ENCODE results near the gene TGFBR3. TPM values are rescaled to one million over a fixed set of nuclear protein-coding genes. Genes with fewer than 3 reads are reported as not detected.

Gene TGFBR3
- total RNA-seq, 1 experiment from 2014 or later, result 2.4 TPM

DNA sequence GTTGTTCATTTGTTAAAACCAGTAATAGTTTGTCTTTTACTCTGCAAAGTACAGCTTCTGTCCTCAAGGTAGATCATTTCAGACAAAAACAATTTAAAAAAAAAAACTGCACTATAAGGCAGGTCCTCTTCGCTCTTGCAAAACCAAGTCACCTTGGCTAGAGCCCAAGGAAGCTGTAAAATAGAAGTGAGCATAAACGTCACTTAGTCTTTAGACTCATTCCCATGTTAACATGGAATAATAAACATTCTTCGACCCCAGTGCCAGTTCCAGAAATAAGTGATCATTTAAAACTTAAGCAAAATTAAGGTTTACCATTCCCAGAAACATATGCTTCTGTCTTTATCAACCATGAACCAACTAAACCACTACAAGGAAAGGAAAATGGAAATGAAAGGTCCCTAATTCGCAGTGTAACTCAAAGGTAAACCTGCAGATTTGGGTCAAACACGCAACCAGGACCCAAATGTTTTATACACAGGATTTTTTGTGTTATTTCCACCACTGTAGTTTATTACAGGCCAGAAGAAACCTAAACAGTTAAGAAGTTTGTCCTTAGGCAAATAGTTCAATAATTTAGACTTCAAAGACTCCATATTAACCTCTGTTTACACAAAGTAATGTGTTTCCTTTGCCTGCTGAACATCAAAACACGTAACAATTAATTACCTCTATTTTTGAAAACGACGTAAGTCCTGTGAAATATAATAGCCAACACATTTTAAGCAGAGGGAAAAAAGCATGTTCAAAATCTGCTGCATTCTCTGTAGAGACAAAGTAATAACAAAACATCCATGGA is 54.6 kb downstream of the TGFBR3 start:
- no peak overlapping the region for H2AFZ ChIP-seq (ENCODE audit: low read length)
- no peak overlapping the region for H3K23ac ChIP-seq (ENCODE audit: insufficient read length, low read depth, low read length)
- no peaks in the 10 kb centered on the region for H4K20me1 ChIP-seq (ENCODE audit: control insufficient read depth, insufficient read depth, insufficient read length)
- Mint-ChIP-seq H3K4me3 (no peak overlapping the region), H3K9me3 (no peaks in the 10 kb centered on the region), H3K27ac (no peak overlapping the region), H3K36me3 (ENCODE audit: insufficient read depth in 1 of 3, low read depth in 3 of 3) (no peaks in the 10 kb centered on the region), H3K27me3 (ENCODE audit: low read depth) (no peaks in the 10 kb centered on the region; the same call in none of the 2 replicates), H3K4me1 (peaks cover 0 to 7% of the 10 kb centered on the region in 2 experiments; a peak in 1 of 4 replicates)
- no peaks in the 10 kb centered on the region for H3K27me3 ChIP-seq (ENCODE audit: insufficient read depth, low read length)
- H3K27ac ChIP-seq (ENCODE audit: insufficient read length, low read depth, low read length), result no peak overlapping the region
- H3K23me2 ChIP-seq (ENCODE audit: insufficient read length, low read depth, low read length, poor library complexity, severe bottlenecking), result no peaks in the 10 kb centered on the region
- H3K4me1 ChIP-seq (ENCODE audit: insufficient read depth, low read length), result no peaks in the 10 kb centered on the region
- H2BK15ac ChIP-seq (ENCODE audit: low read depth, low read length), result no peak overlapping the region
- no peak overlapping the region for H4K8ac ChIP-seq (replicated peaks; ENCODE audit: insufficient read length, low read depth, low read length)
- H2BK12ac ChIP-seq (ENCODE audit: insufficient read length, low read depth, low read length), result no peak overlapping the region
- no peak overlapping the region for H3T11ph ChIP-seq (ENCODE audit: low read length)
- no peak overlapping the region for H3K14ac ChIP-seq (ENCODE audit: insufficient read depth, low read length)
- no peak overlapping the region for H2BK5ac ChIP-seq (ENCODE audit: insufficient read length, low read length)
- no peak for DNase-seq
- H2AK5ac ChIP-seq (ENCODE audit: insufficient read length, low read length), result no peak overlapping the region
- no peak overlapping the region for H3K9ac ChIP-seq (ENCODE audit: extremely low read depth, insufficient read length, low read length)
- H2BK120ac ChIP-seq (ENCODE audit: low read depth, low read length, poor library complexity, severe bottlenecking), result no peak overlapping the region
- no peaks in the 10 kb centered on the region for H3K79me1 ChIP-seq (ENCODE audit: insufficient read depth, low read depth, low read length, poor library complexity, severe bottlenecking)
- no peak overlapping the region for H3K56ac ChIP-seq (ENCODE audit: insufficient read length, low read depth, low read length)
- no peak overlapping the region for H3K4ac ChIP-seq (ENCODE audit: low read depth, low read length)
- no peaks in the 10 kb centered on the region for H3K9me3 ChIP-seq (ENCODE audit: control insufficient read depth, low read depth, low read length)
- no peak overlapping the region for H3K4me2 ChIP-seq (ENCODE audit: insufficient read depth, insufficient read length, low read length)
- no peak overlapping the region for H4K91ac ChIP-seq (ENCODE audit: insufficient read length, low read depth, low read length)
- H3K18ac ChIP-seq (ENCODE audit: insufficient read length, low read depth, low read length), result no peak overlapping the region
- H3K79me2 ChIP-seq (ENCODE audit: insufficient read depth, low read length), result no peaks in the 10 kb centered on the region
- no peak overlapping the region for H2BK20ac ChIP-seq (ENCODE audit: low read depth, low read length, poor library complexity, severe bottlenecking)
- WGBS (ENCODE audit: extremely low coverage, insufficient read length, low lambda C conversion rate), result no CpG with 5 or more reads among the region's 8 CpGs
- no peak overlapping the region for H4K5ac ChIP-seq (ENCODE audit: insufficient read length, low read depth, low read length)
- TF ChIP-seq, protein P1, sequence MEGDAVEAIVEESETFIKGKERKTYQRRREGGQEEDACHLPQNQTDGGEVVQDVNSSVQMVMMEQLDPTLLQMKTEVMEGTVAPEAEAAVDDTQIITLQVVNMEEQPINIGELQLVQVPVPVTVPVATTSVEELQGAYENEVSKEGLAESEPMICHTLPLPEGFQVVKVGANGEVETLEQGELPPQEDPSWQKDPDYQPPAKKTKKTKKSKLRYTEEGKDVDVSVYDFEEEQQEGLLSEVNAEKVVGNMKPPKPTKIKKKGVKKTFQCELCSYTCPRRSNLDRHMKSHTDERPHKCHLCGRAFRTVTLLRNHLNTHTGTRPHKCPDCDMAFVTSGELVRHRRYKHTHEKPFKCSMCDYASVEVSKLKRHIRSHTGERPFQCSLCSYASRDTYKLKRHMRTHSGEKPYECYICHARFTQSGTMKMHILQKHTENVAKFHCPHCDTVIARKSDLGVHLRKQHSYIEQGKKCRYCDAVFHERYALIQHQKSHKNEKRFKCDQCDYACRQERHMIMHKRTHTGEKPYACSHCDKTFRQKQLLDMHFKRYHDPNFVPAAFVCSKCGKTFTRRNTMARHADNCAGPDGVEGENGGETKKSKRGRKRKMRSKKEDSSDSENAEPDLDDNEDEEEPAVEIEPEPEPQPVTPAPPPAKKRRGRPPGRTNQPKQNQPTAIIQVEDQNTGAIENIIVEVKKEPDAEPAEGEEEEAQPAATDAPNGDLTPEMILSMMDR (conservative IDR thresholded peaks at IDR 0.05), result no peak
